ENCODE results near the gene MAP2K3.
A peak's percentile ranks its signal among the peaks of the same experiment; 100 is the strongest.

The MAP2K3 gene

GRCh38 chr17:21284319-21285163 lies at the start of gene MAP2K3:
TSS of gene MAP2K3 (plus strand) at chr17:21284711. CDS start at chr17:21284921, 210 bp downstream.
- DNase-seq (ENCODE audit: low spot score), result peak; percentile 97

GRCh38 chr17:21235921-21236320 lies 48.6 kb upstream of the MAP2K3 start:
- DNase-seq (ENCODE audit: low spot score), result no peak

GRCh38 chr17:21239680-21240368 lies 44.7 kb upstream of the MAP2K3 start:
- peak; percentile 68 for DNase-seq (ENCODE audit: low spot score)

GRCh38 chr17:21240369-21241055 lies 44.0 kb upstream of the MAP2K3 start:
- DNase-seq (ENCODE audit: low spot score), result peak; percentile 59

- no peak for DNase-seq (ENCODE audit: low spot score)
These were observed 42.9 kb upstream of the MAP2K3 start for GRCh38 chr17:21241564-21241963.

GRCh38 chr17:21242026-21242697 lies 42.3 kb upstream of the MAP2K3 start:
- DNase-seq (ENCODE audit: low spot score), result no peak

GRCh38 chr17:21242780-21243515 lies 41.6 kb upstream of the MAP2K3 start:
- DNase-seq (ENCODE audit: low spot score), result no peak

- DNase-seq (ENCODE audit: low spot score), result no peak
These were observed 40.8 kb upstream of the MAP2K3 start for GRCh38 chr17:21243516-21244303.

- no peak for DNase-seq (ENCODE audit: low spot score)
These were observed 38.8 kb upstream of the MAP2K3 start for GRCh38 chr17:21245639-21246084.

- DNase-seq (ENCODE audit: low spot score), result no peak
These were observed 37.8 kb upstream of the MAP2K3 start for GRCh38 chr17:21246698-21247097.

GRCh38 chr17:21247552-21248258 lies 36.8 kb upstream of the MAP2K3 start:
- no peak for DNase-seq (ENCODE audit: low spot score)

- no peak for DNase-seq (ENCODE audit: low spot score)
These were observed 36.0 kb upstream of the MAP2K3 start for GRCh38 chr17:21248500-21248899.

- no peak for DNase-seq (ENCODE audit: low spot score)
These were observed 35.3 kb upstream of the MAP2K3 start for GRCh38 chr17:21249086-21249795.

GRCh38 chr17:21249920-21250703 lies 34.4 kb upstream of the MAP2K3 start:
- no peak for DNase-seq (ENCODE audit: low spot score)

GRCh38 chr17:21250854-21251253 lies 33.7 kb upstream of the MAP2K3 start:
- no peak for DNase-seq (ENCODE audit: low spot score)

- no peak for DNase-seq (ENCODE audit: low spot score)
These were observed 33.0 kb upstream of the MAP2K3 start for GRCh38 chr17:21251337-21252010.

- no peak for DNase-seq (ENCODE audit: low spot score)
These were observed 32.2 kb upstream of the MAP2K3 start for GRCh38 chr17:21252289-21252795.

All from iPS-NIHi11 (cell line).